Astrocyte (in vitro differentiated cells and primary cell): Measurements from ENCODE around the gene UBE2K. TPM values are rescaled to one million over a fixed set of nuclear protein-coding genes. Genes with fewer than 3 reads are reported as not detected.

Experiments
- DNase-seq: peaks from one replicate; pipeline ENCODE4 v3.0.0-alpha.2; 2010; ENCODE audit warnings: low read depth
- FAIRE-seq: peaks from 2 replicates; lab custom pipeline; 2011; peaks lifted over from hg19 to GRCh38; lab: Jason Lieb, UNC
- H2AFZ ChIP-seq: 2 replicates; pipeline ENCODE4 v1.6.0; 2012; ENCODE audit warnings: low read depth, low read length, inconsistent platforms
- H3K27ac ChIP-seq: 2 replicates; pipeline ENCODE4 v1.5.1; 2011; ENCODE audit warnings: low read depth, low read length, inconsistent platforms
- H3K27me3 ChIP-seq: 2 replicates; pipeline ENCODE4 v1.6.0; 2011; ENCODE audit warnings: low read length, inconsistent platforms; ENCODE audit not compliant: insufficient read depth
- H3K36me3 ChIP-seq: 2 replicates; pipeline ENCODE4 v1.5.1; 2011; ENCODE audit warnings: low read length, inconsistent platforms; ENCODE audit not compliant: insufficient read depth
- H3K4me1 ChIP-seq: 2 replicates; pipeline ENCODE4 v1.5.1; 2011; ENCODE audit warnings: low read length, inconsistent platforms; ENCODE audit not compliant: insufficient read depth
- H3K4me2 ChIP-seq: 2 replicates; pipeline ENCODE4 v1.6.0; 2012; ENCODE audit warnings: low read length, inconsistent platforms
- H3K4me3 ChIP-seq: 2 replicates; pipeline ENCODE4 v1.5.1; 2011; ENCODE audit warnings: low read depth, mild to moderate bottlenecking, low read length, inconsistent platforms; ENCODE audit not compliant: insufficient read depth
- H3K79me2 ChIP-seq: 2 replicates; pipeline ENCODE4 v1.6.0; 2012; ENCODE audit warnings: mild to moderate bottlenecking, low read length, inconsistent platforms; ENCODE audit not compliant: insufficient read depth
- H3K9ac ChIP-seq: 2 replicates; pipeline ENCODE4 v1.6.0; 2012; ENCODE audit warnings: mild to moderate bottlenecking, low read length, inconsistent platforms
- H3K9me3 ChIP-seq: 2 replicates; pipeline ENCODE4 v1.5.1; 2012; ENCODE audit warnings: low read depth, mild to moderate bottlenecking, low read length, inconsistent platforms; ENCODE audit not compliant: insufficient read depth
- H4K20me1 ChIP-seq: 2 replicates; pipeline ENCODE4 v1.6.0; 2012; ENCODE audit warnings: low read length, inconsistent platforms; ENCODE audit not compliant: insufficient read depth
- H3K27ac Mint-ChIP-seq: one replicate; pipeline ENCODE4 v1.8.0; 2021; ENCODE audit warnings: mild to moderate bottlenecking, mixed read lengths; ENCODE audit not compliant: unreplicated experiment
- H3K27me3 Mint-ChIP-seq: one replicate; pipeline ENCODE4 v1.8.0; 2021; ENCODE audit warnings: low read depth, mixed read lengths; ENCODE audit not compliant: unreplicated experiment
- H3K36me3 Mint-ChIP-seq: one replicate; pipeline ENCODE4 v1.8.0; 2021; ENCODE audit warnings: low read depth, mixed read lengths; ENCODE audit not compliant: unreplicated experiment
- H3K4me1 Mint-ChIP-seq: one replicate; pipeline ENCODE4 v1.8.0; 2021; ENCODE audit warnings: low read depth, mixed read lengths; ENCODE audit not compliant: unreplicated experiment
- H3K4me3 Mint-ChIP-seq: one replicate; pipeline ENCODE4 v1.8.0; 2021; ENCODE audit warnings: mild to moderate bottlenecking, moderate library complexity, mixed read lengths; ENCODE audit not compliant: unreplicated experiment
- H3K9me3 Mint-ChIP-seq: one replicate; pipeline ENCODE4 v1.8.0; 2021; ENCODE audit warnings: mild to moderate bottlenecking, mixed read lengths; ENCODE audit not compliant: unreplicated experiment
- CTCF ChIP-seq: IDR thresholded peaks from 2 replicates; pipeline ENCODE4 v1.5.1; 2011; ENCODE audit warnings: low read depth, mild to moderate bottlenecking, inconsistent platforms, low read length, moderate library complexity; ENCODE audit not compliant: insufficient read depth
- EZH2 ChIP-seq: IDR thresholded peaks from 2 replicates; pipeline ENCODE4 v1.6.1; 2012; ENCODE audit warnings: mild to moderate bottlenecking, low read length, inconsistent platforms; ENCODE audit not compliant: insufficient read depth
- total RNA-seq: library from RNA; stranded (reverse); gene quantifications from 2 replicates; pipeline ENCODE4 v1.2.1, GENCODE V29; 2021

Gene UBE2K
- total RNA-seq, 1 donor from 2014 or later = 134 TPM

DNA sequence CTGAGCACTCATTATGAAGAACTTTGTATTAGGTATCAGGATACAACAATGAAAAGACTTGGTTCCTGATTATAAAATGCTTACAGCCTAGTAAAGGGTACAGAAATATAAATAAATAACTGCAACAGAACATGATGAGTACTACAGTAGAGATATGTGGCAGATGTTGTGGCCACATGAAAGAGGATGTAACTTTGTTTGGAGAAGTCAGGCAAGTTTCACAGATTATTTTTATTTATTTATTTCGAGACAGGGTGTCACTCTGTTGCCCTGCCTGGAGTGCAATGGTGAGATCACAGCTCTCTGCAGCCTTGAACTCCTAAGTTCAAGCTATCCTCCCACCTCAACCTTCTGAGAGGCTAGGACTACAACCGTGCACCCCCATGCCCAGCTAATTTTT lies 15.8 kb upstream of the UBE2K start:
- H3K27ac Mint-ChIP-seq = no peak overlapping the region
- TF ChIP-seq CTCF (no peak), EZH2 (no peak)
- H3K36me3 ChIP-seq = no peaks in the 10 kb centered on the region
- H3K36me3 Mint-ChIP-seq = peaks cover 3% of the 10 kb centered on the region
- no peaks in the 10 kb centered on the region for H4K20me1 ChIP-seq
- FAIRE-seq = no peak
- no peaks in the 10 kb centered on the region for H3K4me1 ChIP-seq
- H3K9me3 ChIP-seq = no peaks in the 10 kb centered on the region
- no peak overlapping the region for H3K27ac ChIP-seq
- H3K4me1 Mint-ChIP-seq = no peaks in the 10 kb centered on the region
- no peak for DNase-seq
- no peak overlapping the region for H2AFZ ChIP-seq
- H3K27me3 Mint-ChIP-seq = peaks cover 2% of the 10 kb centered on the region
- no peak overlapping the region for H3K4me3 ChIP-seq
- H3K79me2 ChIP-seq = no peaks in the 10 kb centered on the region
- no peak overlapping the region for H3K9ac ChIP-seq
- no peaks in the 10 kb centered on the region for H3K27me3 ChIP-seq
- no peak overlapping the region for H3K4me3 Mint-ChIP-seq
- no peak overlapping the region for H3K4me2 ChIP-seq
- H3K9me3 Mint-ChIP-seq = no peaks in the 10 kb centered on the region

DNA sequence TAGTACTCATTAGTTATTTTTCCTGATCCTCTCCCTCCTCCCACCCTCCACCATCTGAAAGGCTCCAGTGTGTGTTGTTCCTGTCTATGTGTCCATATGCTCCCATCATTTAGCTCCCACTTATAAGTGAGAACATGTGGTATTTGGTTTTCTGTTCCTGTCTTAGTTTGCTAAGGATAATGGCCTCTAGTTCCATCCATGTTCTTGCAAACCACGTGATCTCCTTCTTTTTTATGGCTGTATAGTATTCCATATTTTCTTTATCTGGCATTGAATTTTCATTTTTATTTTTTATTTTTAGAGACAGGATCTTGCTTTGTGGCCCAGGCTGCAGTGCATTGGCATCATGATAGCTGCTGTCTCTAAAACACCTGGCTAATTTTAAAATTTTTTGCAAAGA lies 11.9 kb upstream of the UBE2K start:
- Mint-ChIP-seq H3K4me1 (no peaks in the 10 kb centered on the region), H3K27ac (no peak overlapping the region), H3K4me3 (no peak overlapping the region), H3K36me3 (peaks cover 3% of the 10 kb centered on the region), H3K27me3 (peaks cover 2% of the 10 kb centered on the region), H3K9me3 (no peaks in the 10 kb centered on the region)
- Histone ChIP-seq H3K4me2 (no peak overlapping the region), H3K27ac (no peak overlapping the region), H2AFZ (no peak overlapping the region), H4K20me1 (no peaks in the 10 kb centered on the region), H3K4me3 (no peak overlapping the region), H3K36me3 (no peaks in the 10 kb centered on the region), H3K9ac (no peak overlapping the region), H3K9me3 (no peaks in the 10 kb centered on the region), H3K79me2 (no peaks in the 10 kb centered on the region), H3K4me1 (no peaks in the 10 kb centered on the region), H3K27me3 (no peaks in the 10 kb centered on the region)
- FAIRE-seq = no peak
- no peak for TF ChIP-seq CTCF
- TF ChIP-seq EZH2 = no peak
- no peak for DNase-seq

DNA sequence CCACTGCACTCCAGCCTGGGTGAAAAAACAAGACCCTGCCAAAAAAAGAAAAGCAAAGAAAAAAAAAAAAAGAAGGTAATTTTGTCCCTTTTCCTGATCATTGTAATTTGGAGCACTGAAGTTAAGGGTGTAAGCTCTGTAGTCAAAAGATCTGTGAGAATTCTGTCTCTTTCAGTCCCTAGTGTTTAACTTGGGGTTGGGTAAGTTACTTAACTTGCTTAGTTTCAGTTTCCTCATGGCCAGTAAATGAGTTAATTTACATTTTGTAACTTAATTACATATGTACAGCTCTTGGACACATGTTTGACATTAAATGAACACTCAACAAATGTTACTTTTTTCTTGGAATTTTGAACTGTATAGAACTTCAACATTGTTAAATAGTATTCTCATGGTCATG lies 10.9 kb upstream of the UBE2K start:
- no peaks in the 10 kb centered on the region for H3K4me1 Mint-ChIP-seq
- Histone ChIP-seq H3K9me3 (no peaks in the 10 kb centered on the region), H3K27me3 (no peaks in the 10 kb centered on the region), H2AFZ (no peak overlapping the region), H3K36me3 (no peaks in the 10 kb centered on the region), H3K9ac (no peak overlapping the region), H3K27ac (no peak overlapping the region), H3K4me2 (no peak overlapping the region), H4K20me1 (no peaks in the 10 kb centered on the region), H3K4me1 (no peaks in the 10 kb centered on the region), H3K4me3 (no peak overlapping the region), H3K79me2 (no peaks in the 10 kb centered on the region)
- no peak overlapping the region for H3K27ac Mint-ChIP-seq
- DNase-seq (no peak), FAIRE-seq (no peak)
- no peaks in the 10 kb centered on the region for H3K9me3 Mint-ChIP-seq
- H3K36me3 Mint-ChIP-seq = peaks cover 3% of the 10 kb centered on the region
- no peak overlapping the region for H3K4me3 Mint-ChIP-seq
- peaks cover 2% of the 10 kb centered on the region for H3K27me3 Mint-ChIP-seq
- no peak for TF ChIP-seq CTCF
